NT2/D1 (cell line): ENCODE measurements around the gene SLC8A1.

Experiments
- SUZ12 ChIP-seq: IDR thresholded peaks from 2 replicates; pipeline ENCODE4 v1.6.1; 2011; ENCODE audit not compliant: insufficient read length, insufficient read depth; ENCODE audit errors: extremely low read depth
- YY1 ChIP-seq: IDR thresholded peaks from 2 replicates; pipeline ENCODE4 v1.6.1; 2011; ENCODE audit not compliant: insufficient read length, insufficient read depth
- ZNF274 ChIP-seq: IDR thresholded peaks from 2 replicates; pipeline ENCODE4 v1.6.1; 2011; ENCODE audit warnings: mild to moderate bottlenecking, low read depth, low read length

GRCh38 chr2:40433736-40434135 lies 18.2 kb downstream of the SLC8A1 start:
- no peak for TF ChIP-seq SUZ12
- TF ChIP-seq YY1, result no peak
- no peak for TF ChIP-seq ZNF274
